ENCODE results near the gene COBL. TPM values are rescaled to one million over a fixed set of nuclear protein-coding genes. Genes with fewer than 3 reads are reported as not detected.

The COBL gene
- total RNA-seq, 1 donor from 2014 or later, result not detected

DNA sequence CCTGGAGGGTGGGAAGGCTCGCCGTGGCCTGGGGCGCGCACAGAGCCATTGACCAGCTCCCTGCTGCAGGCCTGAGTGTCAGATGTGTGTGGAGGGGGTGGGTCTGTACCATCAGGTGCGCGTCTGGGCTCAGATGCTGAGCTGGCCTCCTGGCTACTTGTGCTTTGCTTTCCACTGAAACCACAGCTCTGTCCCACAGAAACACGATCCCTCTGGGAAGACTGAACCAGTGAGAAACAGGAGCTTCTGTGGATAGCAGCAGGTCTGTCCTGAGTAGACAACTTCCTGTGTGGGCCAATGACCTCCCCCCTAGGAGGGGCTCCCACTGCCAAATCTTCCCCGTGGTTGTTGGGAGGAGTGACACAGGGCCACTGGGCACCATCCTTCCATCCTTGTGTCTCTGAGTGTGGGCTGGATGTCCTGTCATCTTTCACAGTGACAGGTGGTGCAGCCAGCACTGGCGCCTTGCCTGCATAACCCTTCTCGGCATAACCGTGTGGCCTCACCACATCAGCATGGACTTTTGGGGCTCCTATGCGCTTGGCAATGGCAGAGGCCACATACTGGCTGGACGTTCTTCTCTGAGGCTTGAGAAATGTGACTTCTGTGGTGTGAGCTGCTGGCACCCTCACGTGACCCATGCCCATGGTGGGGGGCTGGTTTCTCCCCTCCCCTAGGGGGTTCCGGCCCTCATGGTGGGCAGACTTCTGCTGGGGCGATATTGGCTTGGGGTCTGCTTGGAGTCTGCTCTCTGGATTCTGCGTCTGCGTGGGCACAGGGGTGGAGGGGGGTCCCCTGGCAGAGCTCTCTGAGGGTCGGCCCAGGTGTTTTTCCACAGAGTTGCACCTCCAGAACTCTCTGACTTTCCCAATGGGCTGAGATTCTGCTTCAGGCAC lies 288.4 kb downstream of the COBL start:
- no peaks in the 10 kb centered on the region for H3K9me3 Mint-ChIP-seq (ENCODE audit: unreplicated experiment)
- no peaks in the 10 kb centered on the region for H3K36me3 Mint-ChIP-seq (ENCODE audit: unreplicated experiment)
- no peak overlapping the region for H3K27ac Mint-ChIP-seq (ENCODE audit: unreplicated experiment)
- H3K4me1 Mint-ChIP-seq (ENCODE audit: unreplicated experiment), result peaks cover 60% of the 10 kb centered on the region
- DNase-seq (ENCODE audit: extremely low spot score, unreplicated experiment), result peak; percentile 68
- no peak overlapping the region for H3K4me3 Mint-ChIP-seq (ENCODE audit: unreplicated experiment)
- H3K27me3 Mint-ChIP-seq (ENCODE audit: unreplicated experiment), result no peaks in the 10 kb centered on the region
- TF ChIP-seq CTCF (IDR thresholded peaks at IDR 0.05), result no peak

DNA sequence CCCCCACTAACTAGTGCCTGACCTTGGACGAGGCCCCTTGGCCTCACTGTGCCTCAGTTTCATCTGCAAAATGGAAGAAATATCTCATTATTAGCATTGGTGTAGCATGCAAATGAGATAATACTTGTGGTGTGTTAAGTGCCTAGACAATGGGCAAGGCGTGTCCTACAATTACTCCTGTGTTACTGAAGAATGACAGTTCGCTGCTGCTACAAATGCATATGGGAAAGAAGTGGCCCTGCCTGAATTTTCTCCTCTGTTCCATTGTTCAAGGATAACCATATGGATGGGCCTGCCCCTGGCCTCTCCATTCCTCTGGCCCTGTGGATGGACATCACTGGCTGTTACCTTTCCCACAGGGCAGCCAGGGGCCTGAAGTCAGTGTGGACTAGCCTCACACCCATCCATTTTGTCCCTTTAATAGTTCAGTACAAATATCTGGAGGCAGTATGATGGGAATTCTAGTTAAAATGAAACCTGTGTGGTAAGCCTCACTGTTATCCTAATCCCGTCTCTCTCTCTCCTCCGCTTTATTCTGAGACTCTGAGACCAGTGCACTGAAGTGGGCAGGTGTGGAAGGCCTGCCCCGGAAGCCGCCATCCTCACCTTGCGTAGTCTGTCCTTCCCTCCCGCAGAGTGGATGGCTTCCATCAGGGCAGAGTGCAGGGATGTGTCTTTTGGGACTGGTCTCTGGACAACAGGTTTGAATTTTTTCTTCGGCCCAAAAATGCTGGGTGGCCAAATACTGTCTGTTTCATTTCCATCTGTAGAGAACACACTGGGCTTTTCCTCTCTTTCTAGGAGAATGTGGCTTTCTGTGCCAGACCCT lies 289.3 kb downstream of the COBL start:
- H3K36me3 Mint-ChIP-seq (ENCODE audit: unreplicated experiment), result no peaks in the 10 kb centered on the region
- H3K9me3 Mint-ChIP-seq (ENCODE audit: unreplicated experiment), result no peaks in the 10 kb centered on the region
- H3K27me3 Mint-ChIP-seq (ENCODE audit: unreplicated experiment), result no peaks in the 10 kb centered on the region
- H3K27ac Mint-ChIP-seq (ENCODE audit: unreplicated experiment), result no peak overlapping the region
- no peak for TF ChIP-seq CTCF (IDR thresholded peaks at IDR 0.05)
- H3K4me3 Mint-ChIP-seq (ENCODE audit: unreplicated experiment), result no peak overlapping the region
- peak; percentile 63 for DNase-seq (ENCODE audit: extremely low spot score, unreplicated experiment)
- H3K4me1 Mint-ChIP-seq (ENCODE audit: unreplicated experiment), result peaks cover 57% of the 10 kb centered on the region

GRCh38 chr7:51026341-51026740 lies 290.3 kb downstream of the COBL start:
- H3K27ac Mint-ChIP-seq (ENCODE audit: unreplicated experiment), result no peak overlapping the region
- H3K4me1 Mint-ChIP-seq (ENCODE audit: unreplicated experiment), result peaks cover 49% of the 10 kb centered on the region
- peak; percentile 70 for DNase-seq (ENCODE audit: extremely low spot score, unreplicated experiment)
- H3K36me3 Mint-ChIP-seq (ENCODE audit: unreplicated experiment), result no peaks in the 10 kb centered on the region
- H3K4me3 Mint-ChIP-seq (ENCODE audit: unreplicated experiment), result no peak overlapping the region
- no peaks in the 10 kb centered on the region for H3K9me3 Mint-ChIP-seq (ENCODE audit: unreplicated experiment)
- H3K27me3 Mint-ChIP-seq (ENCODE audit: unreplicated experiment), result no peaks in the 10 kb centered on the region
- TF ChIP-seq CTCF (IDR thresholded peaks at IDR 0.05), result no peak

DNA sequence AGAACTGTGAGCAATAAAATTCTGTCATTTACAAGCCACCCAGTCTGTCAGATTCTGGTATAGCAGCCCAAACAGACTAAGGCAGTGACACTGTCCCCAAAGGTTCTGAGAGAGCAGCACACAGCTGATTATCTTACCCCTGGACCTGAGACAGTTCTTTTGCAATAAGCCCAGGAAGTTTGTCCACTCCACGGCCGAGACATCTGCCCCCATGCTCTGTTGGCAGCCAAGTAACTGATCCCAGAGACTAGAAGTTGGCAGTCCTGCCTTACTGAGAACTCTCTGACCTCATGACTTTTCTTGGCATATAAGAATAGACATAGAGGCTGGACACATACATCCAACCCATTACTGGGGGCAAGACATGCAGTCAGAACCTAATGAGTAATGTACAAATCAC lies 290.9 kb downstream of the COBL start:
- no peak overlapping the region for H3K27ac Mint-ChIP-seq (ENCODE audit: unreplicated experiment)
- TF ChIP-seq CTCF (IDR thresholded peaks at IDR 0.05), result no peak
- DNase-seq (ENCODE audit: extremely low spot score, unreplicated experiment), result peak; percentile 46
- no peaks in the 10 kb centered on the region for H3K9me3 Mint-ChIP-seq (ENCODE audit: unreplicated experiment)
- H3K4me1 Mint-ChIP-seq (ENCODE audit: unreplicated experiment), result peaks cover 43% of the 10 kb centered on the region
- no peak overlapping the region for H3K4me3 Mint-ChIP-seq (ENCODE audit: unreplicated experiment)
- no peaks in the 10 kb centered on the region for H3K36me3 Mint-ChIP-seq (ENCODE audit: unreplicated experiment)
- no peaks in the 10 kb centered on the region for H3K27me3 Mint-ChIP-seq (ENCODE audit: unreplicated experiment)

DNA sequence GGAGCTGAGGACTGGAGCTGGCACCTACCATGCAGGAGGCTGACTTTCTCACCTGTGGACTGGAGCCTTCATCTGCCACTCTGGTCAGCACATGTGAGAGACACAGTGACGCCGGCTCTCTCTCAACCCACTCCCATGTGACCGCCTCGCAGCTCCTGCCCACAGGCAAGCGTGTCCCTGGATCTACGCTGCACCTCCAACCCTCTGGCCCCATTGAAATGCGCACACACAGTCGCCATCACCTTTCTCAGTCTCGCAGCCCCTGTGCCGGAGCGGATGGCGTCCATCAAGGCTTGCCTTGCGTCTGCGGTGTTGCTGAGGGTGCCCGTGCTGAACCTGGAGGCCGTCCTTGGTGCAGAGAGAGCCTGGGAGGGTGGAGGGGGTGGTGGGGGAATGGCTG lies 291.7 kb downstream of the COBL start:
- TF ChIP-seq CTCF (IDR thresholded peaks at IDR 0.05), result no peak
- H3K9me3 Mint-ChIP-seq (ENCODE audit: unreplicated experiment), result no peaks in the 10 kb centered on the region
- no peaks in the 10 kb centered on the region for H3K27me3 Mint-ChIP-seq (ENCODE audit: unreplicated experiment)
- H3K4me1 Mint-ChIP-seq (ENCODE audit: unreplicated experiment), result peaks cover 35% of the 10 kb centered on the region
- peak; percentile 48 for DNase-seq (ENCODE audit: extremely low spot score, unreplicated experiment)
- H3K36me3 Mint-ChIP-seq (ENCODE audit: unreplicated experiment), result no peaks in the 10 kb centered on the region
- no peak overlapping the region for H3K27ac Mint-ChIP-seq (ENCODE audit: unreplicated experiment)
- H3K4me3 Mint-ChIP-seq (ENCODE audit: unreplicated experiment), result no peak overlapping the region

Data from osteocyte (in vitro differentiated cells).